Ascending aorta (tissue), 2 donors: Measurements from ENCODE around the gene RIMS1. TPM values are rescaled to one million over a fixed set of nuclear protein-coding genes. Genes with fewer than 3 reads are reported as not detected.

Experiments used
- DNase-seq, 2 donors: peaks; one replicate each; pipeline ENCODE4 v3.0.0-alpha.2; 2019; ENCODE audit warnings: low spot score in 2 of 2
- H3K27ac ChIP-seq, 2 donors: fragments of 200-600 bp; sonication (generic); one replicate each; pipeline ENCODE4 v1.5.1; 2016 to 2017; ENCODE audit warnings: mild to moderate bottlenecking in 1 of 2
- H3K27me3 ChIP-seq: fragments of 200-600 bp; sonication (generic); one replicate; pipeline ENCODE4 v1.5.1; 2017
- H3K36me3 ChIP-seq, 2 donors: fragments of 200-600 bp; sonication (generic); one replicate each; pipeline ENCODE4 v1.5.1; 2016
- H3K4me1 ChIP-seq, 2 donors: fragments of 200-600 bp; sonication (generic); one replicate each; pipeline ENCODE4 v1.5.1; 2016 to 2017; ENCODE audit warnings: mild to moderate bottlenecking in 1 of 2
- H3K4me3 ChIP-seq, 2 donors: fragments of 200-600 bp; sonication (generic); one replicate each; pipeline ENCODE4 v1.5.1; 2016 to 2017; ENCODE audit warnings: mild to moderate bottlenecking in 1 of 2
- H3K9me3 ChIP-seq, 2 donors: fragments of 200-600 bp; sonication (generic); one replicate each; pipeline ENCODE4 v1.5.1; 2016
- CTCF ChIP-seq, 3 experiments: fragments of 200-600 bp in 2 of 3; fragments of 450-650 bp in 1 of 3; sonication (generic) in 2 of 3; IDR thresholded peaks; one replicate each; pipeline ENCODE4 v1.5.1; 2016 to 2019; ENCODE audit warnings: antibody characterized with exemption in 3 of 3, mild to moderate bottlenecking in 1 of 3, moderate library complexity in 1 of 3
- intact Hi-C: fragments of 100-400 bp; cut with DNase I; formaldehyde crosslinking; loops from one replicate; pipeline ENCODE4 v1.15.1; 2023
- total RNA-seq: library from RNA; depleted of rRNA; stranded (reverse); fragments of >200 nt; gene quantifications from one replicate; pipeline ENCODE4 v1.1.0, GENCODE V29; 2016

Gene RIMS1
- total RNA-seq, 1 donor from 2014 or later: not detected

- no peaks in the 10 kb centered on the region for H3K27me3 ChIP-seq
- H3K4me1 ChIP-seq: no peaks in the 10 kb centered on the region
- no peaks in the 10 kb centered on the region for H3K9me3 ChIP-seq
- intact Hi-C loops: no loop called here
- DNase-seq: no peak
- H3K27ac ChIP-seq: no peak overlapping the region
- H3K36me3 ChIP-seq: no peaks in the 10 kb centered on the region
- no peak overlapping the region for H3K4me3 ChIP-seq
- no peak for TF ChIP-seq CTCF (IDR thresholded peaks at IDR 0.05)
Measured at GRCh38 chr6:72040111-72040510, 153.8 kb downstream of the RIMS1 start.

GRCh38 chr6:72042088-72042487 lies 155.7 kb downstream of the RIMS1 start:
- no peak overlapping the region for H3K27ac ChIP-seq
- no peaks in the 10 kb centered on the region for H3K27me3 ChIP-seq
- no peak overlapping the region for H3K4me3 ChIP-seq
- peak in 1 of 3 experiments; percentile 32 for TF ChIP-seq CTCF (IDR thresholded peaks at IDR 0.05)
- DNase-seq: no peak
- H3K9me3 ChIP-seq: no peaks in the 10 kb centered on the region
- H3K4me1 ChIP-seq: no peaks in the 10 kb centered on the region
- no peaks in the 10 kb centered on the region for H3K36me3 ChIP-seq
- intact Hi-C loops: no loop called here

- H3K9me3 ChIP-seq: no peaks in the 10 kb centered on the region
- no peak for DNase-seq
Measured at GRCh38 chr6:72048080-72048479, 161.7 kb downstream of the RIMS1 start.

GRCh38 chr6:72049376-72049775 lies 163.0 kb downstream of the RIMS1 start:
- no peak overlapping the region for H3K27ac ChIP-seq
- no peaks in the 10 kb centered on the region for H3K27me3 ChIP-seq
- H3K4me1 ChIP-seq: no peaks in the 10 kb centered on the region
- intact Hi-C loops: no loop called here
- H3K9me3 ChIP-seq: no peaks in the 10 kb centered on the region
- H3K36me3 ChIP-seq: no peaks in the 10 kb centered on the region
- no peak overlapping the region for H3K4me3 ChIP-seq
- no peak for TF ChIP-seq CTCF (IDR thresholded peaks at IDR 0.05)
- DNase-seq: no peak

More at GRCh38 chr6:72048080-72048479, 161.7 kb downstream of the RIMS1 start:
- intact Hi-C loops: no loop called here
- Histone ChIP-seq H3K36me3 (no peaks in the 10 kb centered on the region), H3K4me3 (no peak overlapping the region), H3K4me1 (no peaks in the 10 kb centered on the region), H3K27me3 (no peaks in the 10 kb centered on the region), H3K27ac (no peak overlapping the region)
- no peak for TF ChIP-seq CTCF (IDR thresholded peaks at IDR 0.05)

- intact Hi-C loops: no loop called here
- DNase-seq: no peak
- H3K27ac ChIP-seq: no peak overlapping the region
Measured at GRCh38 chr6:72061286-72061685, 174.9 kb downstream of the RIMS1 start.

More at GRCh38 chr6:72061286-72061685, 174.9 kb downstream of the RIMS1 start:
- Histone ChIP-seq H3K36me3 (no peaks in the 10 kb centered on the region), H3K9me3 (no peaks in the 10 kb centered on the region), H3K27me3 (no peaks in the 10 kb centered on the region), H3K4me3 (no peak overlapping the region), H3K4me1 (no peaks in the 10 kb centered on the region)
- TF ChIP-seq CTCF (IDR thresholded peaks at IDR 0.05): no peak
